Measurements from ENCODE around the gene CCDC142. TPM values are rescaled to one million over a fixed set of nuclear protein-coding genes. Genes with fewer than 3 reads are reported as not detected.

The CCDC142 gene
- total and polyA plus RNA-seq, 9 of the 15 experiments (the other 6 are each of a cell fraction or from before 2014, with no cell fraction given) = 0.55 to 11.7 (median 7.2) TPM

DNA sequence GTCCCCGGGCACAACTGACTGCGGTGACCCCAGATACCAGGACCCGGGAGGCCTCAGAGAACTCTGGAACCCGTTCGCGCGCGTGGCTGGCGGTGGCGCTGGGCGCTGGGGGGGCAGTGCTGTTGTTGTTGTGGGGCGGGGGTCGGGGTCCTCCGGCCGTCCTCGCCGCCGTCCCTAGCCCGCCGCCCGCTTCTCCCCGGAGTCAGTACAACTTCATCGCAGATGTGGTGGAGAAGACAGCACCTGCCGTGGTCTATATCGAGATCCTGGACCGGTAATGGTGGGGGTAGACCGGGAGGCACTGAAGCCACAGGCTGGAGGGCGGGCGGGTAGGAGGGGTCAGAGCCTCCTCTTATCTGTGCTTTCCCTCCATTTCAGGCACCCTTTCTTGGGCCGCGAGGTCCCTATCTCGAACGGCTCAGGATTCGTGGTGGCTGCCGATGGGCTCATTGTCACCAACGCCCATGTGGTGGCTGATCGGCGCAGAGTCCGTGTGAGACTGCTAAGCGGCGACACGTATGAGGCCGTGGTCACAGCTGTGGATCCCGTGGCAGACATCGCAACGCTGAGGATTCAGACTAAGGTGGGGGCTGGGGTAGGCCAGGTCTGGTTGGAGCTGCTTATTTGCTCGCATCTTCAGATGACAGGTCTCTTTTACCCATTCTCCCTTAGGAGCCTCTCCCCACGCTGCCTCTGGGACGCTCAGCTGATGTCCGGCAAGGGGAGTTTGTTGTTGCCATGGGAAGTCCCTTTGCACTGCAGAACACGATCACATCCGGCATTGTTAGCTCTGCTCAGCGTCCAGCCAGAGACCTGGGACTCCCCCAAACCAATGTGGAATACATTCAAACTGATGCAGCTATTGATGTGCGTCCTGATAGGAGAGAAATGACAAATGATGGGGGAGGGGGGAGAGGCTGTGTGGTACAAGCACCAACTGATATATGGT is 47.7 kb upstream of the CCDC142 start (continued):
- TF ChIP-seq, protein P1, sequence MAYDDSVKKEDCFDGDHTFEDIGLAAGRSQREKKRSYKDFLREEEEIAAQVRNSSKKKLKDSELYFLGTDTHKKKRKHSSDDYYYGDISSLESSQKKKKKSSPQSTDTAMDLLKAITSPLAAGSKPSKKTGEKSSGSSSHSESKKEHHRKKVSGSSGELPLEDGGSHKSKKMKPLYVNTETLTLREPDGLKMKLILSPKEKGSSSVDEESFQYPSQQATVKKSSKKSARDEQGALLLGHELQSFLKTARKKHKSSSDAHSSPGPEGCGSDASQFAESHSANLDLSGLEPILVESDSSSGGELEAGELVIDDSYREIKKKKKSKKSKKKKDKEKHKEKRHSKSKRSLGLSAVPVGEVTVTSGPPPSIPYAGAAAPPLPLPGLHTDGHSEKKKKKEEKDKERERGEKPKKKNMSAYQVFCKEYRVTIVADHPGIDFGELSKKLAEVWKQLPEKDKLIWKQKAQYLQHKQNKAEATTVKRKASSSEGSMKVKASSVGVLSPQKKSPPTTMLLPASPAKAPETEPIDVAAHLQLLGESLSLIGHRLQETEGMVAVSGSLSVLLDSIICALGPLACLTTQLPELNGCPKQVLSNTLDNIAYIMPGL (CRISPR knock-in tag; IDR thresholded peaks at IDR 0.05) = no peak
- no peak for TF ChIP-seq FIP1L1 (IDR thresholded peaks at IDR 0.05; ENCODE audit: low read depth, low read length, poor library complexity, severe bottlenecking)
- no peak for TF ChIP-seq ZNF140 (CRISPR knock-in tag; IDR thresholded peaks at IDR 0.05)

DNA sequence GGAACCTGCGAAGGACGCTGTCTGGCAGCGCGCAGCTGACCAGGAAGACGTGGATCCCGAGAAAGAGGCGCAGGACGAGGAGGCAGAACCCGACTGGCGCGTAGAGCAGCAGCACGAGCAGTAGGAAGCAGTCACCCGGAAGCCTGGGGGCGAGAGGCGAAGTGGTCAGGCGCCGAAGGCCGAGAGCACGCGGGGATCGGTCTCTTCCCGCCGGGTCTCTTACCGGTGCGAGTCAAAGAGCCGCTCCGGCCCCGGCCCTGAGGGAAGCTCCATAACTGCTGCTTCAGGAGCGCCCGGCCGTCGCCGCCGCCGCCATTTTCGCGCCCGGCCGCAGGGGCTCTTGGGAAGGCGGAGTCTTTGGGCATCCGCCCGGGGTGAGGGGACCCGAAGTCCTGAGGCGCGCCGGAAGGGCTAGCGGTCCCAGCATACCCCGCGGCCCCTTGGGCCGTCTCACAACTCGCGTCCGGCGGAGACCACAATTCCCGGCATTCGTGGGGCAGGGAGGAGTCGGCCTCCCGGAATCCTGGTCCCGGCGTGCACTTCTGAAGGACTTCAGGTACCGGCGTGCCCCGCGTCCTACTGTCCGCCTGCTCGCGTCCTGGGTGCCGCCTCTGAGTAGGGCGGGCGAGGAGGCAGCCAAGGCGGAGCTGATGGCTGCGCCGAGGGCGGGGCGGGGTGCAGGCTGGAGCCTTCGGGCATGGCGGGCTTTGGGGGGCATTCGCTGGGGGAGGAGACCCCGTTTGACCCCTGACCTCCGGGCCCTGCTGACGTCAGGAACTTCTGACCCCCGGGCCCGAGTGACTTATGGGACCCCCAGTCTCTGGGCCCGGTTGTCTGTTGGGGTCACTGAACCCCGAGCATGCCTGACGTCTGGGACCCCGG is 46.8 kb upstream of the CCDC142 start, which contains the start of the genes AUP1 and HTRA2:
TSS of gene AUP1 (minus strand) at position 350 of the 882 bp plus-strand sequence. CDS start at position 273, 77 bp downstream.
TSS of gene HTRA2 (plus strand) at position 577 of the 882 bp plus-strand sequence. CDS start at position 651, 74 bp downstream.
- Histone ChIP-seq H3K27ac (ENCODE audit: extremely low read depth, low read depth, low read length) (peak within 1 kb of the TSS; percentile 94), H3K4me3 (peak within 1 kb of the TSS; percentile 96), H4K20me1 (replicated peaks; ENCODE audit: control insufficient read depth, insufficient read depth, low read length) (peaks cover 5% of the 10 kb centered on the region; the same call in 1 of the 2 replicates), H3K79me2 (ENCODE audit: control insufficient read depth, insufficient read depth, low read length) (peaks cover 52% of the 10 kb centered on the region), H2AFZ (ENCODE audit: low read depth, low read length) (peak within 1 kb of the TSS; percentile 89), H3K4me2 (ENCODE audit: insufficient read depth, low read length) (peak within 1 kb of the TSS; percentile 97), H3K27me3 (ENCODE audit: control insufficient read depth in 2 of 2, insufficient read depth in 2 of 2, low read length in 2 of 2) (no peaks in the 10 kb centered on the region), H3K36me3 (ENCODE audit: control insufficient read depth, insufficient read depth, low read length) (peaks cover 65% of the 10 kb centered on the region), H3K9me3 (replicated peaks; ENCODE audit: control insufficient read depth, insufficient read depth, low read depth, low read length) (no peaks in the 10 kb centered on the region), H3K9ac (ENCODE audit: insufficient read depth in 1 of 2, low read depth in 2 of 2, low read length in 2 of 2) (peak within 1 kb of the TSS; percentile 95 to 97), H3K9me1 (ENCODE audit: control insufficient read depth, insufficient read depth, low read length) (peaks cover 3% of the 10 kb centered on the region), H3K4me1 (replicated peaks in 1 of 2; ENCODE audit: control insufficient read depth in 2 of 2, insufficient read depth in 2 of 2, low read length in 2 of 2) (peaks cover 28 to 35% of the 10 kb centered on the region in 2 experiments)
- in situ Hi-C loops (cut with MboI) = no loop called here
- WGBS (ENCODE audit: insufficient coverage, low coverage, missing lambda C conversion rate) = 1% methylated on average over 60 of the region's 87 CpGs
- DNase-seq (ENCODE audit: extremely low read depth in 1 of 4, low spot score in 3 of 4) (peak; percentile 89 to 99 (median 95)), FAIRE-seq (peak; percentile 96), ATAC-seq (peak; percentile 94)
- ChIA-PET CTCF (ENCODE audit: low intra/inter-chr PET ratio) (interaction anchor here (0.7 to 1.5 kb wide), 2 partner anchors 58 to 183 kb away, joined by 3 to 4 read pairs; no protein-coding TSS in a partner anchor), POLR2A (interaction anchor here (0.6 to 3.9 kb wide), 20 partner anchors 9 to 379 kb away, joined by 3 to 25 read pairs (median 4); partner anchors contain the start of genes CCDC142, MRPL53 and TTC31)
- BruUV-seq (replicated peaks) = no TSS peak
- intact Hi-C loops (cut with micrococcal nuclease) = loop anchor here (1.0 to 5.0 kb wide), 6 partner anchors 22 to 277 kb away; partner anchors contain the start of genes CCDC142, DOK1, PCGF1 and TTC31
- TF ChIP-seq RBM14 (IDR thresholded peaks at IDR 0.05; ENCODE audit: borderline replicate concordance, insufficient read depth, low read depth, low read length) (0 out of 2 replicates have a peak, but pooled peaks have one; percentile 28), TCF7 (IDR thresholded peaks at IDR 0.05; ENCODE audit: borderline replicate concordance) (peak; percentile 82; the same call in 1 of the 2 replicates), HNRNPLL (IDR thresholded peaks at IDR 0.05; ENCODE audit: low read depth, low read length, poor library complexity, severe bottlenecking) (peak; percentile 65), KAT8 (IDR thresholded peaks at IDR 0.05; ENCODE audit: low read depth) (0 out of 2 replicates have a peak, but pooled peaks have one; percentile 22), EP400 (IDR thresholded peaks at IDR 0.05) (peak; percentile 90), POLR2H (tag; IDR thresholded peaks at IDR 0.05; ENCODE audit: low read depth) (peak; percentile 73), ESRRA (IDR thresholded peaks at IDR 0.05; ENCODE audit: borderline replicate concordance, low read depth) (peak; percentile 62; the same call in 1 of the 2 replicates), ATF1 (CRISPR knock-in tag; IDR thresholded peaks at IDR 0.05) (peak; percentile 31), ATF1 (tag; IDR thresholded peaks at IDR 0.05) (peak; percentile 85)
- TF ChIP-seq, protein P2, sequence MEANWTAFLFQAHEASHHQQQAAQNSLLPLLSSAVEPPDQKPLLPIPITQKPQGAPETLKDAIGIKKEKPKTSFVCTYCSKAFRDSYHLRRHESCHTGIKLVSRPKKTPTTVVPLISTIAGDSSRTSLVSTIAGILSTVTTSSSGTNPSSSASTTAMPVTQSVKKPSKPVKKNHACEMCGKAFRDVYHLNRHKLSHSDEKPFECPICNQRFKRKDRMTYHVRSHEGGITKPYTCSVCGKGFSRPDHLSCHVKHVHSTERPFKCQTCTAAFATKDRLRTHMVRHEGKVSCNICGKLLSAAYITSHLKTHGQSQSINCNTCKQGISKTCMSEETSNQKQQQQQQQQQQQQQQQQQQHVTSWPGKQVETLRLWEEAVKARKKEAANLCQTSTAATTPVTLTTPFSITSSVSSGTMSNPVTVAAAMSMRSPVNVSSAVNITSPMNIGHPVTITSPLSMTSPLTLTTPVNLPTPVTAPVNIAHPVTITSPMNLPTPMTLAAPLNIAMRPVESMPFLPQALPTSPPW (CRISPR knock-in tag; IDR thresholded peaks at IDR 0.05) = peak; percentile 81

Data from K562 (cell line).